Measurements from ENCODE around the gene RAP1GAP2. TPM values are rescaled to one million over a fixed set of nuclear protein-coding genes. Genes with fewer than 3 reads are reported as not detected.
A peak's percentile ranks its signal among the peaks of the same experiment; 100 is the strongest.

RAP1GAP2 gene
- total and polyA plus RNA-seq, 2 of the 8 experiments (the other 6 are each of a cell fraction or from before 2014, with no cell fraction given) = 24.0 to 63.8 TPM

DNA sequence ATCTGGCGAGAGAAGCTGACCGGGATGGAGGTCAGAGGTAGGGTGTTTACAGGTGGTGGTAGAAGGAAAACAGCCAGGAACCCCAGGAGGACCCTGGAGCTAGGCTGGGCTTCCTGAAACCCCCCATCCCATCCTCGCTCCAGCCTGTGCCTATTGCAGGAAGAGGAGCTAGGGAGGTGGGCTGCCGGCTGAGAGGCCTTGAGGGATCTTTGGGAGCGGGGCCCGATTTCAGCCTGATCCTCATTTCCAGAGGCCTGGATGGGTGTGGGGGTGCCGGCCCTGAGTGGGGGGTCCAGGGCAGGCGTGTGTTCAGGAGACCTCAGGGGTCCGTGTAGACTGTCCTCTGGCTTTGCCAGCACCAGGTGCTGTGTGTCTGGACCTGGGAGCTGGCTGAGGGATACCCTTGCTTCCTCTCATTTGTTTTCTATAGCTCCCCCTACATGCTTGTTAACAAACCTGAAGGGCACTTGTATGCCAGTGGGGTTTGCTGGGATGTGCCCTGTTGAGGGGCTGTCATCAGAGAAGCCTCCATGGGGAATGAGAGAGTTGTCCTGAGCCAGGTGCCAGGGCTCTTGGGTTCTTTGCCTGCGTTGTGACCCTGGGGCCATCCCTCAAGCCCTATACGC is 18.9 kb upstream of the RAP1GAP2 start:
- Histone ChIP-seq H3K79me1 (ENCODE audit: low read depth, low read length) (no peaks in the 10 kb centered on the region; the same call in 1 of the 2 replicates), H3K18ac (ENCODE audit: extremely low read depth, low read length) (peak overlapping the region; percentile 90), H2AFZ (ENCODE audit: low read length) (peak overlapping the region; percentile 98), H2AK5ac (ENCODE audit: low read depth, low read length) (no peak overlapping the region), H3K56ac (replicated peaks; ENCODE audit: insufficient read length, low read depth, low read length) (no peak overlapping the region), H3K4me2 (ENCODE audit: insufficient read depth in 1 of 2, low read depth in 2 of 2, low read length in 2 of 2) (peak overlapping the region; percentile 92 to 99), H2BK20ac (ENCODE audit: low read length) (no peak overlapping the region), H3K4me1 (replicated peaks in 1 of 4; ENCODE audit: control insufficient read depth in 3 of 4, insufficient read depth in 4 of 4, low read length in 3 of 4) (peaks cover 0 to 7% (median 5%) of the 10 kb centered on the region in 4 experiments; a peak in 4 of 7 replicates), H3K27ac (ENCODE audit: low read depth, low read length) (no peak overlapping the region), H3K79me2 (ENCODE audit: control insufficient read depth in 1 of 2, insufficient read depth in 2 of 2, low read length in 2 of 2) (no peaks in the 10 kb centered on the region), H2BK5ac (ENCODE audit: low read depth, low read length) (peak overlapping the region; percentile 73; the same call in 1 of the 2 replicates), H3K9me3 (ENCODE audit: insufficient read depth in 2 of 2, low read depth in 1 of 2, low read length in 1 of 2) (no peaks in the 10 kb centered on the region), H3K4ac (replicated peaks; ENCODE audit: insufficient read length, low read depth, low read length) (peak overlapping the region; percentile 48), H3K23ac (ENCODE audit: insufficient read length) (no peak overlapping the region), H2BK15ac (ENCODE audit: low read length) (no peak overlapping the region), H3K27me3 (replicated peaks in 1 of 4; ENCODE audit: control insufficient read depth in 3 of 4, extremely low read depth in 1 of 4, insufficient read depth in 3 of 4, low read length in 3 of 4) (peaks cover 0 to 5% (median 4%) of the 10 kb centered on the region in 4 experiments; a peak in 2 of 7 replicates), H4K5ac (ENCODE audit: insufficient read length, low read depth, low read length) (no peak overlapping the region), H3K36me3 (ENCODE audit: control insufficient read depth in 2 of 4, insufficient read depth in 4 of 4, low read length in 3 of 4) (no peaks in the 10 kb centered on the region), H4K8ac (ENCODE audit: extremely low read depth, insufficient read depth, low read length) (peak overlapping the region; percentile 62), H4K91ac (replicated peaks; ENCODE audit: insufficient read length, low read length) (peak overlapping the region; percentile 29), H3K9ac (replicated peaks in 1 of 4; ENCODE audit: extremely low read depth in 1 of 4, low read depth in 3 of 4, low read length in 3 of 4) (peak overlapping the region in 3 of 4 experiments; percentile 34 to 64 (median 42); a peak in 3 of 7 replicates), H3K4me3 (ENCODE audit: extremely low read depth in 1 of 4, insufficient read depth in 2 of 4, low read depth in 3 of 4, low read length in 4 of 4) (peak overlapping the region; percentile 72 to 86 (median 80)), H4K20me1 (replicated peaks in 1 of 2; ENCODE audit: control insufficient read depth in 1 of 2, insufficient read depth in 2 of 2, low read length in 2 of 2) (peaks cover 0 to 4% of the 10 kb centered on the region in 2 experiments), H3K14ac (ENCODE audit: insufficient read length) (no peak overlapping the region), H3K23me2 (ENCODE audit: low read depth, low read length) (peaks cover 13% of the 10 kb centered on the region), H2BK120ac (replicated peaks; ENCODE audit: low read depth, low read length) (no peak overlapping the region), H2BK12ac (ENCODE audit: low read depth, low read length) (peak overlapping the region; percentile 6; the same call in 1 of the 2 replicates)
- DNase-seq (ENCODE audit: low read depth in 1 of 2, low spot score in 2 of 2) (peak in 1 of 2 experiments; percentile 73), FAIRE-seq (no peak)
- 25% methylated on average over 11 of the region's 11 CpGs; no CpG with 5 or more reads in 1 of the 2 experiments for WGBS, 2 experiments (ENCODE audit: extremely low coverage in 1 of 2, insufficient coverage in 1 of 2, insufficient read length in 1 of 2, insufficient replicate concordance in 2 of 2, low coverage in 1 of 2, low lambda C conversion rate in 2 of 2, missing lambda C conversion rate in 1 of 2)
- ChIA-PET POLR2A (ENCODE audit: partially characterized antibody) (interaction anchor here (0.6 to 2.3 kb wide), 7 partner anchors 9 to 385 kb away, joined by 3 to 6 read pairs (median 4); partner anchors contain the start of gene CCDC92B), CTCF (ENCODE audit: partially characterized antibody) (interaction anchor here (0.5 to 3.8 kb wide), 15 partner anchors 9 to 230 kb away, joined by 3 to 21 read pairs (median 5); no protein-coding TSS in a partner anchor)
- TF ChIP-seq POU5F1 (IDR thresholded peaks at IDR 0.05; ENCODE audit: low read depth, low read length) (no peak), BACH1 (IDR thresholded peaks at IDR 0.05; ENCODE audit: low read length) (no peak), TCF12 (IDR thresholded peaks at IDR 0.05; ENCODE audit: low read depth, low read length) (no peak), KDM4A (IDR thresholded peaks at IDR 0.05; ENCODE audit: low read depth, low read length, severe bottlenecking) (no peak), SP1 (IDR thresholded peaks at IDR 0.05; ENCODE audit: low read depth, low read length) (no peak), SIX5 (IDR thresholded peaks at IDR 0.05; ENCODE audit: low read depth, low read length) (no peak), RAD21 (IDR thresholded peaks at IDR 0.05 in 1 of 2, conservative IDR thresholded peaks at IDR 0.05 in 1 of 2; ENCODE audit: low read depth in 2 of 2, low read length in 2 of 2) (0 out of 4 replicates have a peak, but pooled peaks have one; percentile 5 to 19), SIRT6 (IDR thresholded peaks at IDR 0.05; ENCODE audit: low read length) (no peak)
- TF ChIP-seq, protein P1, sequence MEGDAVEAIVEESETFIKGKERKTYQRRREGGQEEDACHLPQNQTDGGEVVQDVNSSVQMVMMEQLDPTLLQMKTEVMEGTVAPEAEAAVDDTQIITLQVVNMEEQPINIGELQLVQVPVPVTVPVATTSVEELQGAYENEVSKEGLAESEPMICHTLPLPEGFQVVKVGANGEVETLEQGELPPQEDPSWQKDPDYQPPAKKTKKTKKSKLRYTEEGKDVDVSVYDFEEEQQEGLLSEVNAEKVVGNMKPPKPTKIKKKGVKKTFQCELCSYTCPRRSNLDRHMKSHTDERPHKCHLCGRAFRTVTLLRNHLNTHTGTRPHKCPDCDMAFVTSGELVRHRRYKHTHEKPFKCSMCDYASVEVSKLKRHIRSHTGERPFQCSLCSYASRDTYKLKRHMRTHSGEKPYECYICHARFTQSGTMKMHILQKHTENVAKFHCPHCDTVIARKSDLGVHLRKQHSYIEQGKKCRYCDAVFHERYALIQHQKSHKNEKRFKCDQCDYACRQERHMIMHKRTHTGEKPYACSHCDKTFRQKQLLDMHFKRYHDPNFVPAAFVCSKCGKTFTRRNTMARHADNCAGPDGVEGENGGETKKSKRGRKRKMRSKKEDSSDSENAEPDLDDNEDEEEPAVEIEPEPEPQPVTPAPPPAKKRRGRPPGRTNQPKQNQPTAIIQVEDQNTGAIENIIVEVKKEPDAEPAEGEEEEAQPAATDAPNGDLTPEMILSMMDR (IDR thresholded peaks at IDR 0.05; ENCODE audit: control extremely low read depth in 1 of 3, insufficient read depth in 1 of 3, low read depth in 1 of 3, low read length in 3 of 3) = peak in 2 of 3 experiments; percentile 24 to 33; a peak in 3 of 4 replicates
